ENCODE results near the gene INO80C. TPM values are rescaled to one million over a fixed set of nuclear protein-coding genes. Genes with fewer than 3 reads are reported as not detected.

INO80C gene
- total and polyA plus RNA-seq, 2 of the 4 experiments (the other 2 are of a cell fraction): 5.6 to 17.1 TPM

- no peak overlapping the region for H2AK5ac ChIP-seq (ENCODE audit: low read depth, low read length)
- H3K9me3 ChIP-seq (ENCODE audit: control insufficient read depth, insufficient read depth, low read length): no peaks in the 10 kb centered on the region
- POLR2A ChIA-PET (ENCODE audit: unreplicated experiment): no interaction called here
- CTCF ChIA-PET: no interaction called here
- no peak overlapping the region for H4K8ac ChIP-seq (ENCODE audit: low read depth in 2 of 2, low read length in 2 of 2)
- no peak overlapping the region for H3K27ac ChIP-seq (ENCODE audit: insufficient read depth, low read length)
- WGBS, 2 experiments (ENCODE audit: extremely low coverage in 2 of 2, insufficient read length in 1 of 2): 78% methylated on average over 2 of the region's 3 CpGs; no CpG with 5 or more reads in 1 of the 2 experiments
- DNase-seq (no peak), ATAC-seq (ENCODE audit: low read depth) (no peak)
- no peak overlapping the region for H3K4ac ChIP-seq (ENCODE audit: low read depth, low read length)
- no peaks in the 10 kb centered on the region for H3K9me1 ChIP-seq (ENCODE audit: insufficient read depth, low read length)
- peaks cover 4% of the 10 kb centered on the region; the same call in 1 of the 2 replicates for H3K4me1 ChIP-seq (ENCODE audit: control insufficient read depth, insufficient read depth, low read length)
- no peak overlapping the region for H2BK120ac ChIP-seq (ENCODE audit: low read depth, low read length)
- TF ChIP-seq NFE2L2 (IDR thresholded peaks at IDR 0.05; ENCODE audit: low read depth, low read length) (no peak), ELK1 (IDR thresholded peaks at IDR 0.05; ENCODE audit: borderline replicate concordance, low read depth, low read length) (no peak), USF2 (IDR thresholded peaks at IDR 0.05; ENCODE audit: low read depth, low read length) (no peak), FOS (IDR thresholded peaks at IDR 0.05; ENCODE audit: low read depth, low read length) (no peak), MXI1 (IDR thresholded peaks at IDR 0.05; ENCODE audit: borderline replicate concordance, low read depth, low read length) (no peak), MAFK (IDR thresholded peaks at IDR 0.05; ENCODE audit: low read depth, low read length) (no peak), RAD21 (IDR thresholded peaks at IDR 0.05; ENCODE audit: low read length) (no peak), CHD1 (IDR thresholded peaks at IDR 0.05; ENCODE audit: low read depth, low read length) (no peak), BHLHE40 (IDR thresholded peaks at IDR 0.05; ENCODE audit: low read depth, low read length) (no peak), RCOR1 (IDR thresholded peaks at IDR 0.05; ENCODE audit: insufficient replicate concordance, low read length) (no peak), POLR2A (IDR thresholded peaks at IDR 0.05; ENCODE audit: low read depth, low read length) (no peak)
- H3K23ac ChIP-seq (ENCODE audit: low read depth, low read length): no peak overlapping the region
- no peak overlapping the region for H3K4me2 ChIP-seq (ENCODE audit: low read depth, low read length)
- no peak overlapping the region for H3K14ac ChIP-seq (replicated peaks; ENCODE audit: low read depth, low read length)
- H3K27me3 ChIP-seq (ENCODE audit: control insufficient read depth, insufficient read depth, low read length): peaks cover 21% of the 10 kb centered on the region
- no peak overlapping the region for H3K18ac ChIP-seq (ENCODE audit: low read depth, low read length)
- no peak overlapping the region for H2AFZ ChIP-seq (replicated peaks; ENCODE audit: low read length, poor library complexity)
- no peak overlapping the region for H2BK5ac ChIP-seq (ENCODE audit: low read depth, low read length, poor library complexity, severe bottlenecking)
- no peak overlapping the region for H4K5ac ChIP-seq (ENCODE audit: low read depth, low read length)
- no peak overlapping the region for H3K9ac ChIP-seq (ENCODE audit: low read depth, low read length)
- H2BK15ac ChIP-seq (ENCODE audit: low read depth, low read length): no peak overlapping the region
- no peaks in the 10 kb centered on the region for H3K36me3 ChIP-seq (ENCODE audit: control insufficient read depth, insufficient read depth, low read length)
- no peak overlapping the region for H2AK9ac ChIP-seq (replicated peaks; ENCODE audit: low read depth, low read length, poor library complexity)
- H4K20me1 ChIP-seq (ENCODE audit: insufficient read depth, low read length): no peaks in the 10 kb centered on the region
- in situ Hi-C loops (cut with MboI; ENCODE audit: low sequenced_read_pairs): no loop called here
- H3K56ac ChIP-seq (ENCODE audit: extremely low read depth, insufficient read depth, low read length): no peak overlapping the region
- BruUV-seq (replicated peaks): no TSS peak
- H4K91ac ChIP-seq (ENCODE audit: insufficient read depth, low read depth, low read length): no peak overlapping the region
- H3K79me1 ChIP-seq (ENCODE audit: low read depth in 1 of 2, low read length in 2 of 2): no peaks in the 10 kb centered on the region
- H2BK20ac ChIP-seq (ENCODE audit: low read depth, low read length): no peak overlapping the region
- H3K4me3 ChIP-seq (ENCODE audit: insufficient read depth, low read depth, low read length): no peak overlapping the region
- dilution Hi-C loops (cut with HindIII; ENCODE audit: low sequenced_read_pairs, unreplicated experiment): no loop called here
- intact Hi-C loops (cut with micrococcal nuclease): no loop called here
Measured at GRCh38 chr18:35507623-35508022, 9.9 kb upstream of the INO80C start.

All from IMR-90 (cell line).